C4-2B (cell line): ENCODE results near the gene IWS1.

ENCODE experiments used
- H3K27ac ChIP-seq: fragments of 450-650 bp; 2 replicates; pipeline ENCODE4 v1.5.1; 2017
- ZFX ChIP-seq: fragments of 450-650 bp; IDR thresholded peaks from 2 replicates; pipeline ENCODE4 v1.6.1; 2017
- TF ChIP-seq, protein P1 (sequence below): fragments of 450-650 bp; conservative IDR thresholded peaks from 2 replicates; pipeline ENCODE4 v1.5.1; 2017; ENCODE audit warnings: mild to moderate bottlenecking

IWS1 gene

GRCh38 chr2:127512362-127512761, 13.9 kb downstream of the IWS1 start:
- TF ChIP-seq, protein P1, sequence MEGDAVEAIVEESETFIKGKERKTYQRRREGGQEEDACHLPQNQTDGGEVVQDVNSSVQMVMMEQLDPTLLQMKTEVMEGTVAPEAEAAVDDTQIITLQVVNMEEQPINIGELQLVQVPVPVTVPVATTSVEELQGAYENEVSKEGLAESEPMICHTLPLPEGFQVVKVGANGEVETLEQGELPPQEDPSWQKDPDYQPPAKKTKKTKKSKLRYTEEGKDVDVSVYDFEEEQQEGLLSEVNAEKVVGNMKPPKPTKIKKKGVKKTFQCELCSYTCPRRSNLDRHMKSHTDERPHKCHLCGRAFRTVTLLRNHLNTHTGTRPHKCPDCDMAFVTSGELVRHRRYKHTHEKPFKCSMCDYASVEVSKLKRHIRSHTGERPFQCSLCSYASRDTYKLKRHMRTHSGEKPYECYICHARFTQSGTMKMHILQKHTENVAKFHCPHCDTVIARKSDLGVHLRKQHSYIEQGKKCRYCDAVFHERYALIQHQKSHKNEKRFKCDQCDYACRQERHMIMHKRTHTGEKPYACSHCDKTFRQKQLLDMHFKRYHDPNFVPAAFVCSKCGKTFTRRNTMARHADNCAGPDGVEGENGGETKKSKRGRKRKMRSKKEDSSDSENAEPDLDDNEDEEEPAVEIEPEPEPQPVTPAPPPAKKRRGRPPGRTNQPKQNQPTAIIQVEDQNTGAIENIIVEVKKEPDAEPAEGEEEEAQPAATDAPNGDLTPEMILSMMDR = no peak
- no peak for TF ChIP-seq ZFX

DNA sequence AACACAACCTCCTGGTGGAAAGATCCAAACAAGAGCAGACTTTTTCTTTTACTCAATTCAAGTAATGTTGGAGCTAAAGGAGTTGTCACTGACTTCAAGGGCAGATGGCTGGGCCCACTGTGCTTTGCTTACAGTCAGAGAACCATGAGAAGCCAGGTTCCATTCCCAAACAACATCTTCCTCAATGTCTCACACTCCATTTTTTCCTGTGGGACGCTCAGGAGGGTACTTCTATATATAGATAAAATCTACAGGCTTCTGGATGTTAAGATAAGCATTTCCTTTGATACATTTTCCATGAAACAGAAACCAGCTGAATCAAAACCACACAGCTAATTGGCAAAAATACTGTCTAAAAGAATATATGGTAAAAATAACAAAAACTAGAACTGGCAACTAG, 14.4 kb downstream of the IWS1 start:
- H3K27ac ChIP-seq = no peak overlapping the region

More at GRCh38 chr2:127512362-127512761, 13.9 kb downstream of the IWS1 start:
- H3K27ac ChIP-seq = no peak overlapping the region

DNA sequence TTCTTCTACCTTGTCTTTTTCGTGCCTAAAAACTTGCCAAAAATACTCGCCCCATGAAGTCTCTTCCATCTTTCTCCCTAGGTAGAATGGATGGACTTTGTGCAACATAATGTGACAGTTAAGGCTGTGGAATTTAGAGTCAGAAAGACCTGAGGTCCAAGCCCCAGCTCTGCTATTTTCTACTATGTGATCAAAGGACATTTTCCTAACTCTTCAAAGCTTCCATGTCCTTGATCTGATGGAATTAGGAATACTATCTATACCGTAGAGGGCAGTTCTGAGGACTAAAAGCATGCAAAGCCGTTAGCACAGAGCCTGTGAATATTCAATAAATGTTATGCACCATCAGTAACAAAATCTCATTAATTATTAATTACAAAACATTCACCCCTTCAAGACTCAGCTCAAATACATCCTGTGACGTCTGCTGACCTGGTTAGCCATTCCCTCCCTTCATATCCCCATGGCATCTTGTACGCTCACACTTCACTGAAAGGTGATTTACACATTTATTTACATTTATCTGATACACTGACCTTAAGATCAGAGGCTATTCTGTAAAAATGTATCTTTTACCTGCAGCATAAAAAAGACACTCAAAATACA, 15.1 kb downstream of the IWS1 start:
- no peak overlapping the region for H3K27ac ChIP-seq
- TF ChIP-seq ZFX = no peak
- TF ChIP-seq, protein P1 = no peak

More for the DNA sequence above, 14.4 kb downstream of the IWS1 start:
- TF ChIP-seq, protein P1 = no peak
- TF ChIP-seq ZFX = no peak

GRCh38 chr2:127510073-127510472, 16.2 kb downstream of the IWS1 start:
- H3K27ac ChIP-seq = no peak overlapping the region
- no peak for TF ChIP-seq ZFX
- TF ChIP-seq, protein P1 = no peak

DNA sequence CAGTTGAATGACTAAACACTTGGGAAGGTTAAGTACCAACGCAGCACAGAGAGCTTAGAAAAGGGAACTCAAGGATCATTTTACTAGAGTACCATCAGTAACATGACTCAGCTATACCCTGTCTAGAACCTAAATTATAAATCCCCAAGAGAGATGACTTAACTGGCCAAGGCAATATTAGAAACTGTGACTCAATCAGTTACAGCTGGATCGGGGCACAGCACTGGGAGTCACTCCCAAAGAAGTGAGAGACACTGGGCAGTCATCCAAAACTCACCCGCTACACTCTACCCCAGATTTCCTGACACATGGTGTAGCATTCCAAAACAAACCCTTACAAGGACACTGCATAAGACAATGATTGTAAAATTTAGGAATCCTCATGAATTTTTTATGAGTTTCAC, 17.7 kb downstream of the IWS1 start:
- TF ChIP-seq, protein P1 = no peak
- no peak for TF ChIP-seq ZFX
- H3K27ac ChIP-seq = no peak overlapping the region

DNA sequence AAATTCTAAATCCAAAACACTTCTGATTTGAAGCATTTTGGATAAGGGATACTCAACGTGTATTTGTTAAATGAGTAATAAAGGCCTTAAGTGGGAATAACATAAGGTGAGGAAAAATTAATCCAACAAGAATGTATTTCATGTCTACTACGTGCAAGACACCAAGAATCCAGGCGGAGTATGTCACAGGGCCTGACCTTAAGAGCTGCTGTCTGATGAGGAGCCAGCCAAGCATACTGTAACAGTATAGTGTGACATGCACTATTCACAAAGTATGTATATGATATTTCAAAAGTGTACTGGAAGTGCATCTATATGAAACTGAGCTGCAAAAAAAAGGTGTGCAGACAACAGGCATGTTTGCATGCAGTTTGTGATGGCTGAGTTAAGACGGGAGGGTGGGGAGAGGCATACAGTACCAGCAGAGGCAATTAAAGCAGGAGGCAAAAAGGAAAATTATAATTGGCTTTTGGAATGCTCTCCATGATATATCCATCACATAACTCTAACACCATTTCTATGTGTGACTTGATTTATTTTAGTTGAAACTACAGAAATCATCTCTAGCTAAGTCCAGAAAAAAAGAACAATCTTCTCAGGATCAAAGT, 18.2 kb downstream of the IWS1 start:
- TF ChIP-seq, protein P1 = no peak
- no peak for TF ChIP-seq ZFX
- H3K27ac ChIP-seq = no peak overlapping the region; the same call in 1 of the 2 replicates

DNA sequence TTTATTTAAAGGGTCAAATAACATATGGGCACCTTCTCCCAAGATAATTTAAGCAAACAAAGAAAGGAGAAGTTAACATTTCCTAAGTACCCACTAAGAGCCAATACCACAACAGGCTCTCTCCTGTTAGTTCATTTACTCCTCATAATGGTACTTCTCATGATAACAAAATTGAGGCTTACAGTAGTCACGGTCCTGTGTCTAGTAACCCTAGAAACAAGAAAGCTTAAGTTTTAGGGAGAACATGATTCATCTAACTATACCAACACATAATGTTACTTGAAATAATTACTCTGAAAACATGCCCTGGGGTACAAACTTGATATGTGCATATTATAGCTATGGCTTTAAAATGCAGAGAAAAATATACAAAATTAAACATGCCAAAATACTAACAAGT, 19.8 kb downstream of the IWS1 start:
- TF ChIP-seq, protein P1 = no peak
- no peak for TF ChIP-seq ZFX
- no peak overlapping the region for H3K27ac ChIP-seq
